GM08714 (cell line): Measurements from ENCODE around the gene CDCA7L.

Source experiments
- H3K4me3 ChIP-seq: fragments of 200-500 bp; sonication (Bioruptor generic); 2 replicates; pipeline ENCODE4 v1.5.1; 2014; ENCODE audit warnings: mild to moderate bottlenecking, low read length, inconsistent platforms
- ZNF274 ChIP-seq: IDR thresholded peaks from 2 replicates; pipeline ENCODE4 v1.6.1; 2012; ENCODE audit warnings: mild to moderate bottlenecking, low read depth, low read length

CDCA7L gene

GRCh38 chr7:21851559-21851967 lies 94.1 kb downstream of the CDCA7L start:
- no peak for TF ChIP-seq ZNF274
- H3K4me3 ChIP-seq, result no peak overlapping the region
